B cell (primary cell): ENCODE measurements around the gene LRCH2. TPM values are rescaled to one million over a fixed set of nuclear protein-coding genes. Genes with fewer than 3 reads are reported as not detected.

Experiments used
- ATAC-seq: fragments of 200-7000 bp; cut with Tn5 transposase; one replicate; pipeline ENCODE4 v1.10.0; 2021; ENCODE audit warnings: low read depth, mild to moderate bottlenecking, moderate number of reproducible peaks, moderate library complexity
- CTCF ChIA-PET: fragments of 350-600 bp; sonication (Branson Sonifier 250); formaldehyde crosslinking; loops from one replicate; lab custom pipeline; 2021; ENCODE audit warnings: antibody characterized with exemption, inconsistent platforms; lab: Charles Lee
- POLR2A ChIA-PET: fragments of 350-600 bp; sonication (Branson Sonifier 250); formaldehyde crosslinking; loops from one replicate; lab custom pipeline; 2021; ENCODE audit warnings: antibody characterized with exemption; lab: Charles Lee
- DNase-seq: peaks from one replicate; pipeline ENCODE4 v3.0.0; 2013
- H2AFZ ChIP-seq: 2 replicates; pipeline ENCODE4 v1.6.1; 2012; ENCODE audit warnings: mild to moderate bottlenecking, low read depth, low read length; ENCODE audit not compliant: insufficient read depth, poor library complexity, severe bottlenecking
- H3K27ac ChIP-seq, 2 donors: 1 replicate in 1 of 2; 2 replicates in 1 of 2; pipeline ENCODE4 v1.5.1; 2012 to 2013; ENCODE audit warnings: low read length in 2 of 2, mild to moderate bottlenecking in 2 of 2, moderate library complexity in 1 of 2
- H3K27me3 ChIP-seq, 4 experiments: fragments of 200-600 bp in 1 of 4; sonication (generic) in 1 of 4; replicated peaks in 1 of 4; 1 replicate in 2 of 4; 2 replicates in 2 of 4; pipeline versions ENCODE4 v1.6.1 to v1.7.0; 2013 to 2016; ENCODE audit warnings: low read length in 3 of 4, mild to moderate bottlenecking in 2 of 4, mixed read lengths in 1 of 4, moderate library complexity in 1 of 4; ENCODE audit not compliant: insufficient read depth in 4 of 4, control insufficient read depth in 3 of 4; ENCODE audit errors: control extremely low read depth in 1 of 4
- H3K36me3 ChIP-seq, 2 experiments: replicated peaks in 1 of 2; 1 replicate in 1 of 2; 2 replicates in 1 of 2; pipeline versions ENCODE4 v1.6.1 to v1.7.1; 2013; ENCODE audit warnings: low read length in 1 of 2; ENCODE audit not compliant: insufficient read depth in 2 of 2, control insufficient read depth in 1 of 2; ENCODE audit errors: control extremely low read depth in 1 of 2, extremely low read depth in 1 of 2
- H3K4me1 ChIP-seq, 2 donors: fragments of 200-600 bp in 1 of 2; sonication (generic) in 1 of 2; 1 replicate in 1 of 2; 2 replicates in 1 of 2; pipeline versions ENCODE4 v1.5.1 to v1.6.1; 2013 to 2017; ENCODE audit warnings: low read length in 2 of 2; ENCODE audit not compliant: control insufficient read depth in 2 of 2, insufficient read depth in 2 of 2
- H3K4me2 ChIP-seq: replicated peaks from 2 replicates; pipeline ENCODE3; 2012; ENCODE audit warnings: mild to moderate bottlenecking, low read depth, low read length; ENCODE audit not compliant: poor library complexity, severe bottlenecking
- H3K4me3 ChIP-seq, 5 experiments: fragments of 200-600 bp in 1 of 5; sonication (generic) in 1 of 5; 1 replicate in 3 of 5; 2 replicates in 2 of 5; pipeline versions ENCODE4 v1.5.1 to v1.7.0; 2011 to 2016; ENCODE audit warnings: low read length in 4 of 5, mild to moderate bottlenecking in 4 of 5, low read depth in 2 of 5, control low read depth in 1 of 5, moderate library complexity in 1 of 5; ENCODE audit not compliant: insufficient read depth in 1 of 5; ENCODE audit errors: control extremely low read depth in 1 of 5, extremely low read depth in 1 of 5
- H3K79me2 ChIP-seq: fragments of 200-600 bp; sonication (generic); one replicate; pipeline ENCODE4 v1.6.0; 2016; ENCODE audit warnings: low read length; ENCODE audit not compliant: control insufficient read depth, insufficient read depth
- H3K9ac ChIP-seq: fragments of 200-600 bp; sonication (generic); 2 replicates; pipeline ENCODE4 v1.6.1; 2017; ENCODE audit warnings: mild to moderate bottlenecking, low read length, moderate library complexity
- H3K9me3 ChIP-seq, 3 donors: one replicate each; pipeline versions ENCODE4 v1.6.1 to v1.7.1; 2013; ENCODE audit warnings: low read length in 2 of 3; ENCODE audit not compliant: control insufficient read depth in 2 of 3, insufficient read depth in 1 of 3; ENCODE audit errors: control extremely low read depth in 1 of 3
- H4K20me1 ChIP-seq: 2 replicates; pipeline ENCODE4 v1.6.0; 2012; ENCODE audit warnings: mild to moderate bottlenecking, low read length; ENCODE audit not compliant: insufficient read depth, control insufficient read depth, poor library complexity, severe bottlenecking
- H3K27ac Mint-ChIP-seq: one replicate; pipeline ENCODE4 v1.8.0; 2021; ENCODE audit warnings: mixed read lengths
- H3K27me3 Mint-ChIP-seq: one replicate; pipeline ENCODE4 v1.8.0; 2021; ENCODE audit warnings: mixed read lengths
- H3K4me1 Mint-ChIP-seq: one replicate; pipeline ENCODE4 v1.8.0; 2021; ENCODE audit warnings: mixed read lengths
- H3K4me3 Mint-ChIP-seq: one replicate; pipeline ENCODE4 v1.8.0; 2021; ENCODE audit warnings: mixed read lengths
- H3K9me3 Mint-ChIP-seq: one replicate; pipeline ENCODE4 v1.8.0; 2022; ENCODE audit warnings: mixed read lengths; ENCODE audit not compliant: insufficient read depth
- CTCF ChIP-seq: fragments of 200-600 bp; IDR thresholded peaks from one replicate; pipeline ENCODE4 v1.8.0; 2022; ENCODE audit warnings: antibody characterized with exemption, mild to moderate bottlenecking
- EZH2 ChIP-seq: IDR thresholded peaks from 2 replicates; pipeline ENCODE4 v1.6.1; 2012; ENCODE audit warnings: borderline replicate concordance, low read depth, mild to moderate bottlenecking, moderate library complexity, low read length; ENCODE audit not compliant: insufficient read depth, poor library complexity, severe bottlenecking
- WGBS: methylation state at CpG from one replicate; pipeline ENCODE4 v1.1.5; 2013; ENCODE audit warnings: missing lambda C conversion rate; ENCODE audit not compliant: insufficient coverage; 5-methylcytosine and 5-hydroxymethylcytosine counted together
- intact Hi-C: fragments of 100-400 bp; cut with micrococcal nuclease; formaldehyde crosslinking; loops from one replicate; pipeline ENCODE4 v1.10.0; 2022
- polyA plus RNA-seq: library from polyadenylated mRNA; depleted of rRNA; stranded (reverse); fragments of >200 nt; gene quantifications from 2 replicates; pipeline ENCODE4 v1.2.3, GENCODE V29; 2012
- total RNA-seq, 2 donors: library from RNA; stranded (reverse); fragments of 120-200 nt in 1 of 2; gene quantifications; 1 replicate in 1 of 2; 2 replicates in 1 of 2; pipeline versions ENCODE4 v1.2.3 to v1.2.4, GENCODE V29; 2013 to 2022

LRCH2 gene
- total and polyA plus RNA-seq, 2 donors (not counting 1 experiment from before 2014, with no cell fraction given) = not detected

GRCh38 chrX:115190636-115191489 lies 43.0 kb downstream of the LRCH2 start:
- Histone ChIP-seq H3K4me2 (no peak overlapping the region), H3K4me3 (no peak overlapping the region), H3K36me3 (no peaks in the 10 kb centered on the region), H3K27me3 (no peaks in the 10 kb centered on the region), H3K9ac (no peak overlapping the region), H3K79me2 (no peaks in the 10 kb centered on the region), H3K4me1 (no peaks in the 10 kb centered on the region), H3K27ac (no peak overlapping the region), H3K9me3 (peaks cover 0 to 24% (median 0%) of the 10 kb centered on the region in 3 donors), H2AFZ (no peak overlapping the region), H4K20me1 (no peaks in the 10 kb centered on the region)
- intact Hi-C loops = no loop called here
- WGBS = 96% methylated on average over 54 of the region's 64 CpGs
- H3K27ac Mint-ChIP-seq = no peak overlapping the region
- no peaks in the 10 kb centered on the region for H3K4me1 Mint-ChIP-seq
- CTCF ChIA-PET = no interaction called here
- DNase-seq (no peak), ATAC-seq (no peak)
- H3K27me3 Mint-ChIP-seq = no peaks in the 10 kb centered on the region
- no peaks in the 10 kb centered on the region for H3K9me3 Mint-ChIP-seq
- POLR2A ChIA-PET = no interaction called here
- no peak overlapping the region for H3K4me3 Mint-ChIP-seq
- TF ChIP-seq EZH2 = no peak
- TF ChIP-seq CTCF = no peak
